Measurements from ENCODE around the gene SGSH.

Gene SGSH

DNA sequence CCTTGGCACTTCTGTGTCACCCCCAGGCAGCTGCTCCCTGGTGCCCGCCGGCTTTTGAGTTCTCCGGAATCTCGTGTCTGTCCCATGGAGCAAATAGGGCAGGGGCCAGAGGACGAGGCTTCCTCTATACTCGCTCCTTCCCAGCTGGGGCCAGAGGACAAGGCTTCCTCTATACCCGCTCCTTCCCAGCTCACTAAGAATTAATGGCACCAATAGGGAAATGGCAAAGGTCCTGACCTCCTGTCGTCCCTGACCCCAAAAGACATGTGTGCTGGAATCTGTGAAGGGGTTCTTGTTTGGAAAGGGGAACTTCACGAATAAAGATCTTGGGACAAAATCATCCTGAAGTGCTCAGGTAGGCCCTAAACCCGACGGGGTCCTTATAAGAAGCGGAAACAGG, 7.6 kb downstream of the SGSH start:
- TF ChIP-seq, protein P1, sequence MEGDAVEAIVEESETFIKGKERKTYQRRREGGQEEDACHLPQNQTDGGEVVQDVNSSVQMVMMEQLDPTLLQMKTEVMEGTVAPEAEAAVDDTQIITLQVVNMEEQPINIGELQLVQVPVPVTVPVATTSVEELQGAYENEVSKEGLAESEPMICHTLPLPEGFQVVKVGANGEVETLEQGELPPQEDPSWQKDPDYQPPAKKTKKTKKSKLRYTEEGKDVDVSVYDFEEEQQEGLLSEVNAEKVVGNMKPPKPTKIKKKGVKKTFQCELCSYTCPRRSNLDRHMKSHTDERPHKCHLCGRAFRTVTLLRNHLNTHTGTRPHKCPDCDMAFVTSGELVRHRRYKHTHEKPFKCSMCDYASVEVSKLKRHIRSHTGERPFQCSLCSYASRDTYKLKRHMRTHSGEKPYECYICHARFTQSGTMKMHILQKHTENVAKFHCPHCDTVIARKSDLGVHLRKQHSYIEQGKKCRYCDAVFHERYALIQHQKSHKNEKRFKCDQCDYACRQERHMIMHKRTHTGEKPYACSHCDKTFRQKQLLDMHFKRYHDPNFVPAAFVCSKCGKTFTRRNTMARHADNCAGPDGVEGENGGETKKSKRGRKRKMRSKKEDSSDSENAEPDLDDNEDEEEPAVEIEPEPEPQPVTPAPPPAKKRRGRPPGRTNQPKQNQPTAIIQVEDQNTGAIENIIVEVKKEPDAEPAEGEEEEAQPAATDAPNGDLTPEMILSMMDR (IDR thresholded peaks at IDR 0.05; ENCODE audit: extremely low read depth, insufficient read depth, missing control alignments), result no peak
- in situ Hi-C loops (cut with MboI; ENCODE audit: low pct_unique_long_range_greater_than_20kb, low sequenced_read_pairs, unreplicated experiment), result no loop called here
- no peak for DNase-seq (ENCODE audit: low spot score)

DNA sequence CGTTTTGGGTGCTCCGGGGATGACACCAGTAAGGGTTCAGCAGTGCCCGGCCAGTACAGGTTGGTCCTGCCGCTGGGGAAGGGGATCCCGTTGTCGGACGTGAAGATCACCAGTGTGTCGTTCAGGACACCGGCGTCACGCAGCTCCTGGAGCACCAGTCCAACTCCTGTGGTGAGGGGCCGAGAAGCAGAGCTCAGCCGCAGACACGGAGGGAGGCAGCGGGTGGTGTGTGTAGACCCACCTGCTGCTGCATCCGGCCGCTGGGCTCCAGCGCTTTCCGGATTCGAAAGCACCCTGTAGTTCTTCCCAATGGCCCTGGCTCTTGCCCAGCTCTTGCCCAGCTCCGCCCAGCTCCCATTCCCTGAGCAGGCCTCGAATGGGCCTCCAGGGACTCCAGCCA, 8.0 kb downstream of the SGSH start:
- in situ Hi-C loops (cut with MboI; ENCODE audit: low pct_unique_long_range_greater_than_20kb, low sequenced_read_pairs, unreplicated experiment), result no loop called here
- TF ChIP-seq, protein P1 (IDR thresholded peaks at IDR 0.05; ENCODE audit: extremely low read depth, insufficient read depth, missing control alignments), result no peak
- no peak for DNase-seq (ENCODE audit: low spot score)

DNA sequence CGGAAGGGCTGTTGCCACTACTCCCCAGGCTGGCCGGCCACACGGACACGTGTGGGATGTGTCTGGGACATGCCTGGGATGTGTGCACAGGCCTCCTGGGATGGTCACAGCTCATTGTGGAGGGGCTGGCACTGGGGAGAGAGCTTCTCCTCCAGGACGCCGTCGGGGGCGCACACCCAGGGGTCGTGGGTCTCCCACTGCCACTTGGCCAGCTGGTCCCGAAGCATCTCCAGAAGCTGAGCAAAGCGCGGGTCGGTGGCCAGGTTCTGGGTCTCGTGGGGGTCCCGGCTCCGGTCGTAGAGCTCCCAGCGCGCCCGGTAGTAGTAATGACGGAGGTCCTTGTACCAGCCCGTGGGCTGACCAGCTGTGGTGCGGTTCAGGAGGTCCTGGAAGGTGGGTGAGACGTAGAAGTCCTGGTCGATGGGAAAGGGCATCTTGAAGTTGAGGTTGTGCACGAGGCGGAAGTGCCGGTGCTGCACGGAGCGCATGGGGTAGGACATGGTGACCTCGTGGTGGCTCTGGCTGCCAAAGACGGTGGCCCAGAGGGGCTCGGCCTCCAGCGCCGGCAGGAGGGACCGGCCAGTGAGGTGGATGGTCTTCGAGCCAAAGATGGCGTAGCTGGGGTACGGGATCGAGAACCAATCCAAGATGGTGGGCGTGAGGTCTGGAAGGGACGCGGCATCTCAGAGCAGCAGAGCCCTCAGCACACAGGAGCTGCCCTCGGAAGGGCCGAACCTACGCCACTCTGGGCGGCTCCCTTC, 9.6 kb downstream of the SGSH start:
- TF ChIP-seq, protein P1 (IDR thresholded peaks at IDR 0.05; ENCODE audit: extremely low read depth, insufficient read depth, missing control alignments), result no peak
- in situ Hi-C loops (cut with MboI; ENCODE audit: low pct_unique_long_range_greater_than_20kb, low sequenced_read_pairs, unreplicated experiment), result no loop called here
- DNase-seq (ENCODE audit: low spot score), result no peak

DNA sequence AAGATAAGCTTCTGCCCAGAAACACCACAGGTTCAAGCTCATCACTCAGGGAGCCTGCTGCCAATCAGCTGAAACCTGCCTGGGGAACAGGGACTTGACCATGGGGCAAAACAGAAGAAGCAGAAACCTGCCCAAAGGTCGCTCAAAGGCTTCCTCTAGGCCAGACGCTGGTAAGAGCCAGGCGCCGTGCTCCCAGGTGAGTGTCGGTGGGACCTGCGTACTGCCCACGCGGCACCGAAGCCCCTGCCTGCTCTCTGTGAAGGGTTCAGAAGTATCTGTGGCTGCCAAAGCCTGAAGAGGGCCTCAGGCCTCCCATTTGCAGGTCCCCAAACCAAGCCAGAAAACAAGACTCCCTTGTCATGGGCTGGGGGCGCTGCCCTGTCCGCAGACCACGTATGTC, 10.4 kb downstream of the SGSH start:
- in situ Hi-C loops (cut with MboI; ENCODE audit: low pct_unique_long_range_greater_than_20kb, low sequenced_read_pairs, unreplicated experiment), result no loop called here
- no peak for DNase-seq (ENCODE audit: low spot score)
- TF ChIP-seq, protein P1 (IDR thresholded peaks at IDR 0.05; ENCODE audit: extremely low read depth, insufficient read depth, missing control alignments), result no peak

DNA sequence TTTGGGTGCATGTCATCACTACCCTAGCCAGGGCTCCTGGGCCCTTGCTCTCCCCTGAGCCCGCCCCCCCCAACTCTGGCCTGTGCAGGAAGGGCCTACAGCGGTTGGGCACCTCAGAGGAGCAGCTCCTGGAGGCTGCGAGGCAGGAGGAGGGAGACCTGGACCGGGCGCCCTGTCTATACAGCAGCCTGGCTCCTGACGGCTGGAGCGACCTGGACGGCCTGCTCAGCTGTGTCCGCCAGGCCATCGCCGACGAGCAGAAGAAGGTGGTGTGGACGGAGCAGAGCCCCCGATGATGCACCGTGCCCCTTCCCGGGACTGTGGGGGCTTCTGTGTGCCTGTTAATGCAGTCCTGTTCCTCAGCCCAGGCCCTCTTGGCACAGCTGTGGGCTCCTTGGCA, 12.1 kb downstream of the SGSH start:
- in situ Hi-C loops (cut with MboI; ENCODE audit: low pct_unique_long_range_greater_than_20kb, low sequenced_read_pairs, unreplicated experiment), result no loop called here
- TF ChIP-seq, protein P1 (IDR thresholded peaks at IDR 0.05; ENCODE audit: extremely low read depth, insufficient read depth, missing control alignments), result no peak

DNA sequence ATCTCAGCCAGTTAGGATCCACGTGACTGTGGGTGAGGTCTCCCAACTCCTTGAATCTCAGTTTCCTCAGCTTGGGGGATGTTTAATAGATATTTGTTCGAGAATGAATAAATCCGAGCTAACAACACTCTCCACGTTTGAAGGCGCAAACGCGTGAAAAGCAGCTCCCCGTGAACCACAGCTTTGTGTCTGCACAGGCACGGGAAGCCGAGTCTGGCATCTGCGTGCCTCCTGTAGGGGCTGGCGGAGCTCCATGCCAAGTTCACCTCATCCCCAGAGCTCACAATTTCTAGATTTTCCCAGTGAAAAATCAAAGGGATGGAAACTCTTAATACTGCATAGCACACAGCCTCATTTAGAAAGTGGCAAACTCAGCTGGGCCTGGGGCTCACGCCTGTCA, 14.3 kb downstream of the SGSH start:
- in situ Hi-C loops (cut with MboI; ENCODE audit: low pct_unique_long_range_greater_than_20kb, low sequenced_read_pairs, unreplicated experiment), result no loop called here
- DNase-seq (ENCODE audit: low spot score), result no peak
- TF ChIP-seq, protein P1 (IDR thresholded peaks at IDR 0.05; ENCODE audit: extremely low read depth, insufficient read depth, missing control alignments), result no peak

More for the DNA sequence above, 12.1 kb downstream of the SGSH start:
- no peak for DNase-seq (ENCODE audit: low spot score)
